ENCODE data around the gene CNPY1. TPM values are rescaled to one million over a fixed set of nuclear protein-coding genes. Genes with fewer than 3 reads are reported as not detected.

Gene CNPY1
- polyA plus RNA-seq, 1 donor from 2014 or later, result 0.36 TPM

DNA sequence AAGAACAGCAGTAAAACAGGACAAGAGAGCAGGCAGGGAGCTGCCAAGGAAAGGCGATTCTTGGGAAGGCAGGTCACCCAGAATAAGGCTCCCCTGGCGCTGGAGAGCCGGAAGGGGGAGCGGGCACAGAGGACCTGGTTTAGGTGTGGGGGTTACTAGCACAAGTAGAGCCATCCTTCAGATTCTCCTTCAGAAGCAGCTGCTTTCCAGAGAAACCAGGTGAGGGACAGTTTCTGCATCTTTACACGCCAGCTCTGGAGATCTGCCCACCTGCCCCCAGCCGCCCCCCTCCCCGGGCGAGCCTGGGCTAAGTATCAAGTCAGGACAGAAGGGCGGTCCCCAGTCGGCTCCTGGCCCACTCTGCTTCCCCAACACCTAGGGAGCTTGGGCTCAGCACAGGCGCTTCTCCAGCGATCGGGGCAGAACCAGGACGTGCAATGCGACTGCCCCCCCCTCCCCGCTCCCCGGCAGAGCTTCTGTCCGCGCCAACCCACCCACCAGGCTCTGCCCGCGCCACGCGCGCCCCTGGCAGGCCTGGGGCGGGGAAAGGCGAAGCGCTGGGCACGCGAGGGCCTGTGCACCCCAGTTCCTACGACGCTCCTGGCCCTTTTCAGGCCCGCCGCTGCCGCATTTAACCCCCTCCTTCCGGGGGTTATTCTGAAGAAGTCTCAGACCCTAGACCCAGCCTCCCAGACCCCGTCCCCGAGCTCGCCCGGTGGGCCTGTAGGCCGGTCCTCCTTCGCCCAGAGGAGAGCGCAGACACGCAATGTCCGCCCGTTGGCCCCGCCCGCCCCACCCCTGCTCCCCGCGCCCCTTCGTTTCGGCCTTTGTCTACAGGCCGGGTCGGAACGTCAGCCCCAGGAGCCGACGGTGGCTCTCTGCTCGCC lies 92.8 kb downstream of the CNPY1 start:
- Histone ChIP-seq H3K9me2 (ENCODE audit: insufficient read depth, low read length) (no peaks in the 10 kb centered on the region), H3K27me3 (ENCODE audit: insufficient read depth, low read depth, low read length) (peaks cover 95% of the 10 kb centered on the region), H3K9ac (ENCODE audit: low read length) (no peak overlapping the region), H3K79me2 (replicated peaks; ENCODE audit: insufficient read depth, low read length) (no peaks in the 10 kb centered on the region), H3K36me3 (ENCODE audit: insufficient read depth, low read length) (no peaks in the 10 kb centered on the region), H3K9me3 (ENCODE audit: low read length) (no peaks in the 10 kb centered on the region), H4K20me1 (ENCODE audit: insufficient read depth) (no peaks in the 10 kb centered on the region), H3F3A (ENCODE audit: insufficient read depth, low read length, poor library complexity, severe bottlenecking) (no peaks in the 10 kb centered on the region), H3K4me2 (ENCODE audit: low read length) (no peak overlapping the region), H3K27ac (ENCODE audit: low read length) (no peak overlapping the region), H2AFZ (ENCODE audit: low read depth, low read length) (no peak overlapping the region), H3K4me3 (ENCODE audit: low read length) (no peak overlapping the region)
- no peak for TF ChIP-seq RAD21 (conservative IDR thresholded peaks at IDR 0.05)
- TF ChIP-seq EZH2 (IDR thresholded peaks at IDR 0.05; ENCODE audit: borderline replicate concordance, insufficient read depth, low read length, poor library complexity, severe bottlenecking), result peak; percentile 93

DNA sequence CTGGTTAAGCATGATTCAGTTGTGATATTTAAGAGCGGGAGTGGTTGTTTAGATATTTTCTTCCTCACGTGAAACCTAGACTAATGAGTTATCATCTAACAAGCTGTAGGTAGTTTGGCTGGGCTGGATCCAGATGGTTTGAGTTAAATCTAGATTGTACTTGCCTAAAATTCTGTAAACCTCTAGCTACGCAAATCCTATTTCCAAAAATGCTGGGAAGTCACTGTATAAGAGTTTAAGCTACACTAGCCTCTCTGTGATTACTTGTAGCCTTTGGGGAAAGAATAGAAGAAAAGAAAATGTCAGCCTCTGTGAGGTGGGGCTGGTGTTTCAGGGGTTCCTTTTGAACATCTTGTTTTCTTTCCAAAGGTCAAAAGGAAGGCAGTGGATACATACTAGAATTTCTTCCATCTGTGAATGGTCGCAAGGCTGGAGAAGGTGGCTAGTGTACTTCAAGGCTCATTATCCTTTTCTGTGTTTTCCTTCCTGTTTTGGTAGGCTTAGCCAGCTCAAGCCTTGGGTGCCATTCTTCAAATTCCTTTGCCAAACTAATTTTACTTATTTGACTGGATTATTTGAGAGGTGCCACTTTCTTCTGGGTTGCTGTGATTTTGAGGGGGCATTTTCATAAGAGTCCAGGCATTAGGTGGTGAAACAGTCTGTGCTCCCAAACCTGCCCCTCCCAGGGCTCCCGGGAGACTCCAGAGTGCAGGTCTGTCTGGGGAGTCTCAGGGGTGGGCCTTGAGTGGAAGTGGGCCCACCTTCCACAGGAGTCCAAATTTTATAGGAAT lies 93.7 kb downstream of the CNPY1 start:
- no peaks in the 10 kb centered on the region for H3K9me3 ChIP-seq (ENCODE audit: low read length)
- no peak overlapping the region for H3K9ac ChIP-seq (ENCODE audit: low read length)
- H3F3A ChIP-seq (ENCODE audit: insufficient read depth, low read length, poor library complexity, severe bottlenecking), result no peaks in the 10 kb centered on the region
- H3K36me3 ChIP-seq (ENCODE audit: insufficient read depth, low read length), result no peaks in the 10 kb centered on the region
- H3K27me3 ChIP-seq (ENCODE audit: insufficient read depth, low read depth, low read length), result peaks cover 97% of the 10 kb centered on the region
- TF ChIP-seq SMC3 (conservative IDR thresholded peaks at IDR 0.05; ENCODE audit: poor library complexity) (no peak), EZH2 (IDR thresholded peaks at IDR 0.05; ENCODE audit: borderline replicate concordance, insufficient read depth, low read length, poor library complexity, severe bottlenecking) (no peak)
- no peak overlapping the region for H3K4me3 ChIP-seq (ENCODE audit: low read length)
- no peaks in the 10 kb centered on the region for H3K9me2 ChIP-seq (ENCODE audit: insufficient read depth, low read length)
- H2AFZ ChIP-seq (ENCODE audit: low read depth, low read length), result no peak overlapping the region
- H3K4me2 ChIP-seq (ENCODE audit: low read length), result no peak overlapping the region
- no peak overlapping the region for H3K27ac ChIP-seq (ENCODE audit: low read length)
- H4K20me1 ChIP-seq (ENCODE audit: insufficient read depth), result no peaks in the 10 kb centered on the region
- H3K79me2 ChIP-seq (replicated peaks; ENCODE audit: insufficient read depth, low read length), result no peaks in the 10 kb centered on the region

DNA sequence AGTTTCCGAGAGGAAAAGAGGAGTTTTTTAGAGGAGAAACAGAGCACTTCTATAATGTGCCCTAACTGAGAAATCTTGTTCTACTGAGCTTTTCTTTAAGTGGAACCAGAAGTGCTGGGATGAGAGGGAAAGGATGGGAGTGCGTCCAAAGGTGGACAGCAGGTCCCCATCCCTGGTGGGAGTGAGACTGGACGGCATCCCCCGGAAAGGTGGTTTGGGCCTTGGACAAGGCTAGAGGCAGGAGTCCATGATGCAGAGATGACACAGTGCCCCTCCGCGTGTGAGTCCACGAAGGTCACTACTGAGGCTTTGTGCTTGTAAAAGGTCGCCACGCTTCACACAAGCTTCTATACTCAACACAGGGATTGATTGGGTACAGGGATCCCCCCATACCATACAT lies 94.5 kb downstream of the CNPY1 start:
- H3F3A ChIP-seq (ENCODE audit: insufficient read depth, low read length, poor library complexity, severe bottlenecking), result no peaks in the 10 kb centered on the region
- H4K20me1 ChIP-seq (ENCODE audit: insufficient read depth), result no peaks in the 10 kb centered on the region
- H3K4me3 ChIP-seq (ENCODE audit: low read length), result no peak overlapping the region

More for the DNA sequence above, 94.5 kb downstream of the CNPY1 start:
- no peaks in the 10 kb centered on the region for H3K9me3 ChIP-seq (ENCODE audit: low read length)
- H3K79me2 ChIP-seq (replicated peaks; ENCODE audit: insufficient read depth, low read length), result no peaks in the 10 kb centered on the region
- no peak overlapping the region for H3K27ac ChIP-seq (ENCODE audit: low read length)
- TF ChIP-seq POLR2AphosphoS5 (IDR thresholded peaks at IDR 0.05), result no peak
- TF ChIP-seq TAF1 (IDR thresholded peaks at IDR 0.05; ENCODE audit: low read depth), result no peak
- TF ChIP-seq EP300 (conservative IDR thresholded peaks at IDR 0.05; ENCODE audit: poor library complexity, severe bottlenecking), result no peak
- TF ChIP-seq, protein P1, sequence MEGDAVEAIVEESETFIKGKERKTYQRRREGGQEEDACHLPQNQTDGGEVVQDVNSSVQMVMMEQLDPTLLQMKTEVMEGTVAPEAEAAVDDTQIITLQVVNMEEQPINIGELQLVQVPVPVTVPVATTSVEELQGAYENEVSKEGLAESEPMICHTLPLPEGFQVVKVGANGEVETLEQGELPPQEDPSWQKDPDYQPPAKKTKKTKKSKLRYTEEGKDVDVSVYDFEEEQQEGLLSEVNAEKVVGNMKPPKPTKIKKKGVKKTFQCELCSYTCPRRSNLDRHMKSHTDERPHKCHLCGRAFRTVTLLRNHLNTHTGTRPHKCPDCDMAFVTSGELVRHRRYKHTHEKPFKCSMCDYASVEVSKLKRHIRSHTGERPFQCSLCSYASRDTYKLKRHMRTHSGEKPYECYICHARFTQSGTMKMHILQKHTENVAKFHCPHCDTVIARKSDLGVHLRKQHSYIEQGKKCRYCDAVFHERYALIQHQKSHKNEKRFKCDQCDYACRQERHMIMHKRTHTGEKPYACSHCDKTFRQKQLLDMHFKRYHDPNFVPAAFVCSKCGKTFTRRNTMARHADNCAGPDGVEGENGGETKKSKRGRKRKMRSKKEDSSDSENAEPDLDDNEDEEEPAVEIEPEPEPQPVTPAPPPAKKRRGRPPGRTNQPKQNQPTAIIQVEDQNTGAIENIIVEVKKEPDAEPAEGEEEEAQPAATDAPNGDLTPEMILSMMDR (IDR thresholded peaks at IDR 0.05; ENCODE audit: poor library complexity, severe bottlenecking), result no peak
- TF ChIP-seq, protein P2, sequence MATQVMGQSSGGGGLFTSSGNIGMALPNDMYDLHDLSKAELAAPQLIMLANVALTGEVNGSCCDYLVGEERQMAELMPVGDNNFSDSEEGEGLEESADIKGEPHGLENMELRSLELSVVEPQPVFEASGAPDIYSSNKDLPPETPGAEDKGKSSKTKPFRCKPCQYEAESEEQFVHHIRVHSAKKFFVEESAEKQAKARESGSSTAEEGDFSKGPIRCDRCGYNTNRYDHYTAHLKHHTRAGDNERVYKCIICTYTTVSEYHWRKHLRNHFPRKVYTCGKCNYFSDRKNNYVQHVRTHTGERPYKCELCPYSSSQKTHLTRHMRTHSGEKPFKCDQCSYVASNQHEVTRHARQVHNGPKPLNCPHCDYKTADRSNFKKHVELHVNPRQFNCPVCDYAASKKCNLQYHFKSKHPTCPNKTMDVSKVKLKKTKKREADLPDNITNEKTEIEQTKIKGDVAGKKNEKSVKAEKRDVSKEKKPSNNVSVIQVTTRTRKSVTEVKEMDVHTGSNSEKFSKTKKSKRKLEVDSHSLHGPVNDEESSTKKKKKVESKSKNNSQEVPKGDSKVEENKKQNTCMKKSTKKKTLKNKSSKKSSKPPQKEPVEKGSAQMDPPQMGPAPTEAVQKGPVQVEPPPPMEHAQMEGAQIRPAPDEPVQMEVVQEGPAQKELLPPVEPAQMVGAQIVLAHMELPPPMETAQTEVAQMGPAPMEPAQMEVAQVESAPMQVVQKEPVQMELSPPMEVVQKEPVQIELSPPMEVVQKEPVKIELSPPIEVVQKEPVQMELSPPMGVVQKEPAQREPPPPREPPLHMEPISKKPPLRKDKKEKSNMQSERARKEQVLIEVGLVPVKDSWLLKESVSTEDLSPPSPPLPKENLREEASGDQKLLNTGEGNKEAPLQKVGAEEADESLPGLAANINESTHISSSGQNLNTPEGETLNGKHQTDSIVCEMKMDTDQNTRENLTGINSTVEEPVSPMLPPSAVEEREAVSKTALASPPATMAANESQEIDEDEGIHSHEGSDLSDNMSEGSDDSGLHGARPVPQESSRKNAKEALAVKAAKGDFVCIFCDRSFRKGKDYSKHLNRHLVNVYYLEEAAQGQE (IDR thresholded peaks at IDR 0.05; ENCODE audit: borderline replicate concordance), result no peak
- TF ChIP-seq SMC3 (conservative IDR thresholded peaks at IDR 0.05; ENCODE audit: poor library complexity), result no peak
- no peak for TF ChIP-seq EZH2 (IDR thresholded peaks at IDR 0.05; ENCODE audit: borderline replicate concordance, insufficient read depth, low read length, poor library complexity, severe bottlenecking)
- TF ChIP-seq RAD21 (conservative IDR thresholded peaks at IDR 0.05), result no peak
- TF ChIP-seq MXI1 (conservative IDR thresholded peaks at IDR 0.05; ENCODE audit: poor library complexity, severe bottlenecking), result no peak
- no peak overlapping the region for H3K4me2 ChIP-seq (ENCODE audit: low read length)
- no peak overlapping the region for H2AFZ ChIP-seq (ENCODE audit: low read depth, low read length)
- H3K9me2 ChIP-seq (ENCODE audit: insufficient read depth, low read length), result no peaks in the 10 kb centered on the region
- H3K36me3 ChIP-seq (ENCODE audit: insufficient read depth, low read length), result no peaks in the 10 kb centered on the region
- H3K27me3 ChIP-seq (ENCODE audit: insufficient read depth, low read depth, low read length), result peaks cover 100% of the 10 kb centered on the region
- H3K9ac ChIP-seq (ENCODE audit: low read length), result no peak overlapping the region
